Gastroesophageal sphincter (tissue), 4 donors: ENCODE data around the gene SOX9. TPM values are rescaled to one million over a fixed set of nuclear protein-coding genes. Genes with fewer than 3 reads are reported as not detected.
"Not testable (repeated sequence)": the region's sequence is repeated elsewhere in the genome, so short reads cannot be mapped to it uniquely, and the experiment has no call there.

Experiments
- ATAC-seq: fragments of 150-250 bp; one replicate; pipeline ENCODE4 v1.9.1; 2016; ENCODE audit warnings: mild to moderate bottlenecking, moderate library complexity
- H3K27ac ChIP-seq, 4 donors: fragments of 200-600 bp; sonication (generic) in 3 of 4; 1 replicate in 3 of 4; 2 replicates in 1 of 4; pipeline ENCODE4 v1.5.1; 2016 to 2019
- H3K27me3 ChIP-seq: fragments of 200-600 bp; sonication (generic); one replicate; pipeline ENCODE4 v1.5.1; 2019
- H3K36me3 ChIP-seq, 2 donors: fragments of 200-600 bp; sonication (generic); one replicate each; pipeline ENCODE4 v1.5.1; 2019; ENCODE audit warnings: control low read depth in 1 of 2
- H3K4me1 ChIP-seq, 3 donors: fragments of 200-600 bp; sonication (generic); 1 replicate in 2 of 3; 2 replicates in 1 of 3; pipeline ENCODE4 v1.5.1; 2016 to 2019; ENCODE audit warnings: control low read depth in 2 of 3
- H3K4me3 ChIP-seq, 2 donors: fragments of 200-600 bp; sonication (generic); one replicate each; pipeline ENCODE4 v1.5.1; 2019; ENCODE audit warnings: mild to moderate bottlenecking in 1 of 2, moderate library complexity in 1 of 2
- H3K9me3 ChIP-seq, 3 donors: fragments of 200-600 bp; sonication (generic); one replicate each; pipeline ENCODE4 v1.5.1; 2017 to 2019; ENCODE audit warnings: control low read depth in 2 of 3
- CTCF ChIP-seq, 4 experiments: fragments of 200-600 bp in 2 of 4; fragments of 450-650 bp in 2 of 4; sonication (generic) in 1 of 4; IDR thresholded peaks; one replicate each; pipeline ENCODE4 v1.5.1; 2017 to 2019; ENCODE audit warnings: antibody characterized with exemption in 4 of 4, mild to moderate bottlenecking in 2 of 4, moderate library complexity in 2 of 4
- EP300 ChIP-seq: sonication (generic); formaldehyde crosslinking; IDR thresholded peaks from one replicate; pipeline ENCODE4 v1.6.1; 2017; ENCODE audit warnings: antibody characterized with exemption, mild to moderate bottlenecking
- POLR2A ChIP-seq, 2 donors: fragments of 450-650 bp; IDR thresholded peaks; one replicate each; pipeline ENCODE4 v1.6.1; 2017; ENCODE audit warnings: antibody characterized with exemption in 2 of 2, mild to moderate bottlenecking in 2 of 2, moderate library complexity in 1 of 2
- POLR2AphosphoS5 ChIP-seq: sonication (generic); formaldehyde crosslinking; IDR thresholded peaks from one replicate; pipeline ENCODE4 v1.6.1; 2017; ENCODE audit warnings: antibody characterized with exemption
- WGBS, 2 donors: methylation state at CpG; one replicate each; pipeline ENCODE4 v1.1.5; 2018; ENCODE audit warnings: low coverage in 1 of 2; 5-methylcytosine and 5-hydroxymethylcytosine counted together
- total RNA-seq, 4 donors: library from RNA; depleted of rRNA; stranded (reverse); fragments of >200 nt; gene quantifications; one replicate each; pipeline ENCODE4 v1.1.0, GENCODE V29; 2016

Gene SOX9
- total RNA-seq, 4 donors from 2014 or later, result 1.1 to 5.4 (median 2.5) TPM

- no peaks in the 10 kb centered on the region for H3K4me1 ChIP-seq
- peaks cover 32% of the 10 kb centered on the region for H3K27me3 ChIP-seq
- H3K4me3 ChIP-seq, result no peak overlapping the region
- no peak overlapping the region for H3K27ac ChIP-seq
- no peak for TF ChIP-seq CTCF (IDR thresholded peaks at IDR 0.05)
- no peak for TF ChIP-seq EP300
- TF ChIP-seq POLR2A (IDR thresholded peaks at IDR 0.05), result no peak
- no peak for TF ChIP-seq POLR2AphosphoS5
- no peaks in the 10 kb centered on the region for H3K9me3 ChIP-seq
- WGBS, 2 donors, result 68 to 69% methylated on average over 2 to 5 of the region's 5 CpGs
- H3K36me3 ChIP-seq, result no peaks in the 10 kb centered on the region
- no peak for ATAC-seq
Measured at GRCh38 chr17:72136692-72137091, 15.9 kb downstream of the SOX9 start.

GRCh38 chr17:72137161-72137560 is 16.3 kb downstream of the SOX9 start:
- TF ChIP-seq EP300 (no peak), CTCF (IDR thresholded peaks at IDR 0.05) (no peak), POLR2A (IDR thresholded peaks at IDR 0.05) (no peak), POLR2AphosphoS5 (no peak)
- Histone ChIP-seq H3K27ac (no peak overlapping the region), H3K36me3 (no peaks in the 10 kb centered on the region), H3K4me3 (no peak overlapping the region), H3K4me1 (no peaks in the 10 kb centered on the region), H3K9me3 (no peaks in the 10 kb centered on the region), H3K27me3 (peaks cover 34% of the 10 kb centered on the region)
- no peak for ATAC-seq
- 73% methylated on average over 9 of the region's 9 CpGs; no CpG with 5 or more reads in 1 of the 2 donors for WGBS, 2 donors

- Histone ChIP-seq H3K4me3 (no peak overlapping the region), H3K9me3 (no peaks in the 10 kb centered on the region), H3K36me3 (no peaks in the 10 kb centered on the region), H3K4me1 (no peaks in the 10 kb centered on the region), H3K27me3 (peaks cover 26% of the 10 kb centered on the region), H3K27ac (no peak overlapping the region)
- 86% methylated on average over 1 of the region's 1 CpG; no CpG with 5 or more reads in 1 of the 2 donors for WGBS, 2 donors
- no peak for ATAC-seq
- TF ChIP-seq EP300 (no peak), POLR2A (IDR thresholded peaks at IDR 0.05) (no peak), POLR2AphosphoS5 (no peak), CTCF (IDR thresholded peaks at IDR 0.05) (no peak)
Measured at GRCh38 chr17:72139212-72139611, 18.4 kb downstream of the SOX9 start.

GRCh38 chr17:72141336-72141735 is 20.5 kb downstream of the SOX9 start:
- WGBS, 2 donors, result 13 to 48% methylated on average over 7 of the region's 7 CpGs
- TF ChIP-seq POLR2A (IDR thresholded peaks at IDR 0.05) (no peak), POLR2AphosphoS5 (no peak), EP300 (no peak), CTCF (IDR thresholded peaks at IDR 0.05) (no peak)

GRCh38 chr17:72142097-72142496 is 21.3 kb downstream of the SOX9 start:
- H3K27ac ChIP-seq, H3K9me3 ChIP-seq, H3K36me3 ChIP-seq, H3K4me3 ChIP-seq, ATAC-seq, H3K4me1 ChIP-seq: not testable (repeated sequence)
- peaks cover 35% of the 10 kb centered on the region for H3K27me3 ChIP-seq
- 96% methylated on average over 9 of the region's 11 CpGs; no CpG with 5 or more reads in 1 of the 2 donors for WGBS, 2 donors

More at GRCh38 chr17:72141336-72141735, 20.5 kb downstream of the SOX9 start:
- Histone ChIP-seq H3K36me3 (no peaks in the 10 kb centered on the region), H3K9me3 (no peaks in the 10 kb centered on the region), H3K4me1 (no peaks in the 10 kb centered on the region), H3K27ac (no peak overlapping the region), H3K27me3 (peaks cover 35% of the 10 kb centered on the region), H3K4me3 (no peak overlapping the region)
- no peak for ATAC-seq
